Stimulated activated naive CD8-positive, alpha-beta T cell treated with anti-CD3 and anti-CD28 coated beads, Interleukin-15, amount 100 ng/mL, for 72 hours (primary cell): Measurements from ENCODE around the gene AIG1.

ENCODE experiments used
- ATAC-seq: fragments of 150-1000 bp; cut with Tn5 transposase; 2 replicates; pipeline ENCODE4 v1.10.0; 2021; ENCODE audit warnings: mild to moderate bottlenecking, moderate library complexity
- DNase-seq, 2 donors: peaks; one replicate each; pipeline ENCODE4 v3.0.0; 2021 to 2022
- H3K27ac Mint-ChIP-seq, 2 donors: one replicate each; pipeline ENCODE4 v1.8.0; 2022; ENCODE audit warnings: mild to moderate bottlenecking in 2 of 2, mixed read lengths in 2 of 2, moderate library complexity in 2 of 2
- H3K27me3 Mint-ChIP-seq: one replicate; pipeline ENCODE4 v1.8.0; 2022; ENCODE audit warnings: mixed read lengths
- H3K4me1 Mint-ChIP-seq: one replicate; pipeline ENCODE4 v1.8.0; 2022; ENCODE audit warnings: mild to moderate bottlenecking, mixed read lengths
- H3K4me3 Mint-ChIP-seq, 2 donors: one replicate each; pipeline ENCODE4 v1.8.0; 2022; ENCODE audit warnings: mild to moderate bottlenecking in 2 of 2, mixed read lengths in 2 of 2, moderate library complexity in 1 of 2
- H3K9me3 Mint-ChIP-seq, 2 donors: one replicate each; pipeline ENCODE4 v1.8.0; 2022; ENCODE audit warnings: mixed read lengths in 2 of 2

AIG1 gene

GRCh38 chr6:143321491-143322086 lies 260.9 kb downstream of the AIG1 start:
- Mint-ChIP-seq H3K4me1 (no peaks in the 10 kb centered on the region), H3K4me3 (no peak overlapping the region), H3K27me3 (no peaks in the 10 kb centered on the region), H3K9me3 (peaks cover 14 to 16% of the 10 kb centered on the region in 2 donors), H3K27ac (no peak overlapping the region)
- ATAC-seq = no peak
- DNase-seq = no peak

- DNase-seq = no peak
- H3K4me1 Mint-ChIP-seq = no peaks in the 10 kb centered on the region
- peaks cover 6 to 14% of the 10 kb centered on the region in 2 donors for H3K9me3 Mint-ChIP-seq
- no peak overlapping the region for H3K4me3 Mint-ChIP-seq
- H3K27me3 Mint-ChIP-seq = no peaks in the 10 kb centered on the region
- H3K27ac Mint-ChIP-seq = no peak overlapping the region
- ATAC-seq = no peak
These were observed 261.7 kb downstream of the AIG1 start for GRCh38 chr6:143322386-143322785.

- ATAC-seq = no peak
- Mint-ChIP-seq H3K4me1 (no peaks in the 10 kb centered on the region), H3K27me3 (no peaks in the 10 kb centered on the region), H3K9me3 (peaks cover 0 to 9% of the 10 kb centered on the region in 2 donors), H3K4me3 (no peak overlapping the region), H3K27ac (no peak overlapping the region)
- DNase-seq = no peak
These were observed 263.2 kb downstream of the AIG1 start for GRCh38 chr6:143323729-143324470.

GRCh38 chr6:143325379-143326140 lies 264.9 kb downstream of the AIG1 start:
- no peaks in the 10 kb centered on the region for H3K27me3 Mint-ChIP-seq
- no peak overlapping the region for H3K4me3 Mint-ChIP-seq
- ATAC-seq (no peak), DNase-seq (no peak)
- peaks cover 0 to 6% of the 10 kb centered on the region in 2 donors for H3K9me3 Mint-ChIP-seq
- no peak overlapping the region for H3K27ac Mint-ChIP-seq
- H3K4me1 Mint-ChIP-seq = no peaks in the 10 kb centered on the region

- Mint-ChIP-seq H3K4me3 (no peak overlapping the region), H3K9me3 (peaks cover 0 to 6% of the 10 kb centered on the region in 2 donors), H3K27me3 (no peaks in the 10 kb centered on the region), H3K4me1 (no peaks in the 10 kb centered on the region), H3K27ac (no peak overlapping the region)
- no peak for DNase-seq
- ATAC-seq = no peak
These were observed 268.2 kb downstream of the AIG1 start for GRCh38 chr6:143328876-143329275.

- Mint-ChIP-seq H3K4me1 (no peaks in the 10 kb centered on the region), H3K4me3 (no peak overlapping the region), H3K9me3 (peaks cover 0 to 6% of the 10 kb centered on the region in 2 donors), H3K27me3 (no peaks in the 10 kb centered on the region), H3K27ac (no peak overlapping the region)
- ATAC-seq (no peak), DNase-seq (no peak)
These were observed 268.6 kb downstream of the AIG1 start for GRCh38 chr6:143329323-143329722.

- Mint-ChIP-seq H3K27me3 (no peaks in the 10 kb centered on the region), H3K4me1 (peaks cover under 1% of the 10 kb centered on the region), H3K4me3 (no peak overlapping the region), H3K9me3 (peaks cover 0 to 6% of the 10 kb centered on the region in 2 donors), H3K27ac (no peak overlapping the region)
- ATAC-seq (no peak), DNase-seq (no peak)
These were observed 270.7 kb downstream of the AIG1 start for GRCh38 chr6:143331362-143331761.

GRCh38 chr6:143332153-143332845 lies 271.6 kb downstream of the AIG1 start:
- Mint-ChIP-seq H3K4me1 (peaks cover 6% of the 10 kb centered on the region), H3K27me3 (no peaks in the 10 kb centered on the region), H3K27ac (no peak overlapping the region), H3K4me3 (no peak overlapping the region), H3K9me3 (peaks cover 0 to 6% of the 10 kb centered on the region in 2 donors)
- no peak for ATAC-seq
- no peak for DNase-seq

- DNase-seq (no peak), ATAC-seq (no peak)
- H3K4me3 Mint-ChIP-seq = no peak overlapping the region
- peaks cover 0 to 13% of the 10 kb centered on the region in 2 donors for H3K9me3 Mint-ChIP-seq
- peak overlapping the region in 1 of 2 donors; percentile 55 for H3K27ac Mint-ChIP-seq
- H3K27me3 Mint-ChIP-seq = no peaks in the 10 kb centered on the region
- peaks cover 6% of the 10 kb centered on the region for H3K4me1 Mint-ChIP-seq
These were observed 272.4 kb downstream of the AIG1 start for GRCh38 chr6:143333081-143333480.

- H3K4me3 Mint-ChIP-seq = no peak overlapping the region
- ATAC-seq (no peak), DNase-seq (no peak)
- peaks cover 6% of the 10 kb centered on the region for H3K4me1 Mint-ChIP-seq
- H3K9me3 Mint-ChIP-seq = peaks cover 0 to 16% of the 10 kb centered on the region in 2 donors
- H3K27me3 Mint-ChIP-seq = no peaks in the 10 kb centered on the region
- no peak overlapping the region for H3K27ac Mint-ChIP-seq
These were observed 273.2 kb downstream of the AIG1 start for GRCh38 chr6:143333749-143334520.

- Mint-ChIP-seq H3K27ac (no peak overlapping the region), H3K9me3 (peaks cover 0 to 9% of the 10 kb centered on the region in 2 donors), H3K4me3 (no peak overlapping the region), H3K27me3 (no peaks in the 10 kb centered on the region), H3K4me1 (peaks cover 6% of the 10 kb centered on the region)
- ATAC-seq (no peak), DNase-seq (no peak)
These were observed 275.2 kb downstream of the AIG1 start for GRCh38 chr6:143335865-143336264.

- ATAC-seq (peak; percentile 55), DNase-seq (no peak)
- H3K9me3 Mint-ChIP-seq = peaks cover 0 to 9% of the 10 kb centered on the region in 2 donors
- peaks cover 6% of the 10 kb centered on the region for H3K4me1 Mint-ChIP-seq
- no peaks in the 10 kb centered on the region for H3K27me3 Mint-ChIP-seq
- H3K27ac Mint-ChIP-seq = no peak overlapping the region
- no peak overlapping the region for H3K4me3 Mint-ChIP-seq
These were observed 275.9 kb downstream of the AIG1 start for GRCh38 chr6:143336446-143337152.

GRCh38 chr6:143337201-143337949 lies 276.7 kb downstream of the AIG1 start:
- DNase-seq (peak; percentile 36 to 45), ATAC-seq (no peak)
- H3K4me3 Mint-ChIP-seq = no peak overlapping the region
- peaks cover 0 to 9% of the 10 kb centered on the region in 2 donors for H3K9me3 Mint-ChIP-seq
- H3K4me1 Mint-ChIP-seq = peaks cover 6% of the 10 kb centered on the region
- H3K27me3 Mint-ChIP-seq = no peaks in the 10 kb centered on the region
- H3K27ac Mint-ChIP-seq = no peak overlapping the region

GRCh38 chr6:143339223-143339622 lies 278.5 kb downstream of the AIG1 start:
- peaks cover 6% of the 10 kb centered on the region for H3K4me1 Mint-ChIP-seq
- ATAC-seq (no peak), DNase-seq (no peak)
- H3K4me3 Mint-ChIP-seq = no peak overlapping the region
- H3K27ac Mint-ChIP-seq = no peak overlapping the region
- H3K27me3 Mint-ChIP-seq = no peaks in the 10 kb centered on the region
- H3K9me3 Mint-ChIP-seq = peaks cover 0 to 9% of the 10 kb centered on the region in 2 donors
